GM18861 (cell line): ENCODE measurements around the gene EFCAB6.

ENCODE experiments used
- ATAC-seq: cut with Tn5 transposase; IDR thresholded peaks from one replicate; pipeline ENCODE4 v1.9.1; 2021; ENCODE audit not compliant: unreplicated experiment

Gene EFCAB6

GRCh38 chr22:43830931-43831560 lies 18.9 kb upstream of the EFCAB6 start:
- ATAC-seq: no peak

GRCh38 chr22:43829904-43830851 lies 18.1 kb upstream of the EFCAB6 start:
- ATAC-seq: no peak

GRCh38 chr22:43828998-43829782 lies 17.1 kb upstream of the EFCAB6 start:
- no peak for ATAC-seq

- no peak for ATAC-seq
Observed at GRCh38 chr22:43828725-43828997, 16.6 kb upstream of the EFCAB6 start.

GRCh38 chr22:43827926-43828724 lies 16.0 kb upstream of the EFCAB6 start:
- ATAC-seq: no peak

GRCh38 chr22:43827003-43827735 lies 15.1 kb upstream of the EFCAB6 start:
- ATAC-seq: no peak

- ATAC-seq: no peak
Observed at GRCh38 chr22:43826142-43827002, 14.3 kb upstream of the EFCAB6 start.

GRCh38 chr22:43825651-43826050 lies 13.5 kb upstream of the EFCAB6 start:
- no peak for ATAC-seq

- ATAC-seq: no peak
Observed at GRCh38 chr22:43824724-43825420, 12.8 kb upstream of the EFCAB6 start.

GRCh38 chr22:43823911-43824665 lies 12.0 kb upstream of the EFCAB6 start:
- ATAC-seq: no peak

GRCh38 chr22:43823353-43823908 lies 11.3 kb upstream of the EFCAB6 start:
- ATAC-seq: no peak

- ATAC-seq: no peak
Observed at GRCh38 chr22:43821606-43822425, 9.7 kb upstream of the EFCAB6 start.

GRCh38 chr22:43820651-43821305 lies 8.7 kb upstream of the EFCAB6 start:
- no peak for ATAC-seq

GRCh38 chr22:43819931-43820640 lies 8.0 kb upstream of the EFCAB6 start:
- ATAC-seq: no peak

- no peak for ATAC-seq
Observed at GRCh38 chr22:43819421-43819921, 7.4 kb upstream of the EFCAB6 start.
